Transverse colon (tissue), 4 donors: ENCODE data around the gene ITGAD. TPM values are rescaled to one million over a fixed set of nuclear protein-coding genes. Genes with fewer than 3 reads are reported as not detected.

Experiments
- DNase-seq: peaks from one replicate; pipeline ENCODE4 v3.0.0-alpha.2; 2019
- H3K27ac ChIP-seq, 4 donors: fragments of 200-600 bp; sonication (generic); 2 replicates each; pipeline ENCODE4 v1.5.1; 2016 to 2018; ENCODE audit warnings: inconsistent platforms in 4 of 4
- H3K27me3 ChIP-seq: fragments of 200-600 bp; sonication (generic); 2 replicates; pipeline ENCODE4 v1.5.1; 2017; ENCODE audit warnings: inconsistent platforms
- H3K36me3 ChIP-seq, 4 donors: fragments of 200-600 bp; sonication (generic); 2 replicates each; pipeline ENCODE4 v1.5.1; 2017 to 2019; ENCODE audit warnings: inconsistent platforms in 4 of 4
- H3K4me1 ChIP-seq, 4 donors: fragments of 200-600 bp; sonication (generic); 2 replicates each; pipeline ENCODE4 v1.5.1; 2017 to 2020; ENCODE audit warnings: inconsistent platforms in 4 of 4
- H3K4me3 ChIP-seq, 4 donors: fragments of 200-600 bp; sonication (generic); 1 replicate in 1 of 4; 2 replicates in 3 of 4; pipeline versions ENCODE4 v1.5.1 to v1.6.1; 2017 to 2019; ENCODE audit warnings: inconsistent platforms in 4 of 4
- H3K9me3 ChIP-seq, 2 donors: fragments of 200-600 bp; sonication (generic); 2 replicates each; pipeline ENCODE4 v1.5.1; 2017 to 2019; ENCODE audit warnings: inconsistent platforms in 2 of 2
- EP300 ChIP-seq: sonication (generic); formaldehyde crosslinking; IDR thresholded peaks from one replicate; pipeline ENCODE4 v1.6.1; 2017; ENCODE audit warnings: antibody characterized with exemption, low read depth
- POLR2A ChIP-seq: fragments of 450-650 bp; IDR thresholded peaks from one replicate; pipeline ENCODE4 v1.6.1; 2016; ENCODE audit warnings: antibody characterized with exemption, mild to moderate bottlenecking, moderate library complexity
- POLR2AphosphoS5 ChIP-seq, 3 donors: sonication (generic); formaldehyde crosslinking; IDR thresholded peaks; one replicate each; pipeline ENCODE4 v1.6.1; 2016; ENCODE audit warnings: antibody characterized with exemption in 3 of 3
- WGBS, 2 donors: methylation state at CpG; one replicate each; pipeline ENCODE4 v1.1.5; 2018; ENCODE audit warnings: low coverage in 1 of 2; 5-methylcytosine and 5-hydroxymethylcytosine counted together
- in situ Hi-C, 4 donors: fragments of 200-750 bp; cut with MboI; loops; one replicate each; pipeline versions ENCODE4 v1.15.0 to v1.15.1; 2017; ENCODE audit warnings: low sequenced_read_pairs in 3 of 4, low pct_ligation_motif_present in 1 of 4, low pct_unique_long_range_greater_than_20kb in 1 of 4
- intact Hi-C: fragments of 100-400 bp; cut with DNase I; formaldehyde crosslinking; loops from one replicate; pipeline ENCODE4 v1.15.1; 2023; ENCODE audit warnings: low total_unique reads
- total RNA-seq, 4 donors: library from RNA; depleted of rRNA; stranded (reverse); fragments of >200 nt; gene quantifications; one replicate each; pipeline ENCODE4 v1.1.0, GENCODE V29; 2016
- TF ChIP-seq, protein P1 (sequence below), 5 experiments: fragments of 200-600 bp in 3 of 5; fragments of 450-650 bp in 2 of 5; sonication (generic) in 3 of 5; IDR thresholded peaks; 1 replicate in 2 of 5; 2 replicates in 3 of 5; pipeline ENCODE4 v1.5.1; 2016 to 2017; ENCODE audit warnings: antibody characterized with exemption in 5 of 5, inconsistent platforms in 3 of 5, mild to moderate bottlenecking in 2 of 5, moderate library complexity in 1 of 5

ITGAD gene
- total RNA-seq, 4 donors from 2014 or later = 0.75 TPM; not detected in 3

DNA sequence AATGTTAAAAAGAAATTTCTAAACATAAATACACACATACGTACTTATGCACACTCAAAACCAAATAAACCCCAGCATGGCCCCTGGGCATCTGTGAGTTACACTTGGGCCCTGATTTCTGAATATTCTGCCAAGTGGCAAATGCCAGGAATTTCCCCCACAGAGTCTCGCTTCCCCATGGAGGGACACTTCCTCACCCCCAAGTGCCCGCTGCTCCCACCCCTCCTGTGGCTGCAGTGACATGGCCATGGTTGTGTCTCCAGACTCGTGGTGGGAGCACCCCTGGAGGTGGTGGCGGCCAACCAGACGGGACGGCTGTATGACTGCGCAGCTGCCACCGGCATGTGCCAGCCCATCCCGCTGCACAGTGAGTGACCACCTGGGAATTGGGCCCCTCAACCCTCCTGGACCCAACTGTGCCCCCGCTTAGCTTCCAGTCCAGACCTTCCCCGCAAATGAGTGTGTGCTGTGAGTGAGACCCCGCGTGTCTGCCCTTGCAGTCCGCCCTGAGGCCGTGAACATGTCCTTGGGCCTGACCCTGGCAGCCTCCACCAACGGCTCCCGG, 4.0 kb downstream of the ITGAD start:
- no peaks in the 10 kb centered on the region for H3K4me1 ChIP-seq
- 60 to 80% methylated on average over 1 to 11 of the region's 18 CpGs for WGBS, 2 donors
- no peak overlapping the region for H3K4me3 ChIP-seq
- TF ChIP-seq POLR2A (no peak), POLR2AphosphoS5 (IDR thresholded peaks at IDR 0.05) (no peak)
- no peaks in the 10 kb centered on the region for H3K9me3 ChIP-seq
- no peak for DNase-seq
- intact Hi-C loops (no loop called here), in situ Hi-C loops (loop anchor here in 1 of 4 donors (25.0 kb wide), 1 partner anchor 90 kb away; the partner anchor contains the start of gene SLC5A2)
- no peak overlapping the region for H3K27ac ChIP-seq
- H3K27me3 ChIP-seq = no peaks in the 10 kb centered on the region
- H3K36me3 ChIP-seq = no peaks in the 10 kb centered on the region

DNA sequence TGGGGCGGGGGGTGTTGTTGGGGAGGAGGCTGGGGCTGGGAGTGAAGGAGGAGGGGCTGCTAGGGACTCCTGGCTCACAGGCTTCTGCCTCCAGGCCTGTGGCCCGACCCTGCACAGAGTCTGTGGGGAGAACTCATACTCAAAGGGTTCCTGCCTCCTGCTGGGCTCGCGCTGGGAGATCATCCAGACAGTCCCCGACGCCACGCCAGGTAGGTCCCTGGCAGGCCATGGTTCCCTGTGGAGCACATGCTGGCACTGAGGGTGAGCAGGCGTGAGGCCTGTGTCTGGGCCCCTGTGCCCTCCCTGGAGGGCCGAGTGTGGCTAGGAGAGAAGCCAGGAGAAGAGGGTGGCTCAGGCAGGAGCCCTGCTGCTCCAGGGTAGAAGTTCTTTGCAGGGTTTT, 4.6 kb downstream of the ITGAD start:
- Histone ChIP-seq H3K27me3 (no peaks in the 10 kb centered on the region), H3K36me3 (no peaks in the 10 kb centered on the region), H3K4me3 (no peak overlapping the region), H3K4me1 (no peaks in the 10 kb centered on the region), H3K27ac (no peak overlapping the region), H3K9me3 (no peaks in the 10 kb centered on the region)
- TF ChIP-seq, protein P1, sequence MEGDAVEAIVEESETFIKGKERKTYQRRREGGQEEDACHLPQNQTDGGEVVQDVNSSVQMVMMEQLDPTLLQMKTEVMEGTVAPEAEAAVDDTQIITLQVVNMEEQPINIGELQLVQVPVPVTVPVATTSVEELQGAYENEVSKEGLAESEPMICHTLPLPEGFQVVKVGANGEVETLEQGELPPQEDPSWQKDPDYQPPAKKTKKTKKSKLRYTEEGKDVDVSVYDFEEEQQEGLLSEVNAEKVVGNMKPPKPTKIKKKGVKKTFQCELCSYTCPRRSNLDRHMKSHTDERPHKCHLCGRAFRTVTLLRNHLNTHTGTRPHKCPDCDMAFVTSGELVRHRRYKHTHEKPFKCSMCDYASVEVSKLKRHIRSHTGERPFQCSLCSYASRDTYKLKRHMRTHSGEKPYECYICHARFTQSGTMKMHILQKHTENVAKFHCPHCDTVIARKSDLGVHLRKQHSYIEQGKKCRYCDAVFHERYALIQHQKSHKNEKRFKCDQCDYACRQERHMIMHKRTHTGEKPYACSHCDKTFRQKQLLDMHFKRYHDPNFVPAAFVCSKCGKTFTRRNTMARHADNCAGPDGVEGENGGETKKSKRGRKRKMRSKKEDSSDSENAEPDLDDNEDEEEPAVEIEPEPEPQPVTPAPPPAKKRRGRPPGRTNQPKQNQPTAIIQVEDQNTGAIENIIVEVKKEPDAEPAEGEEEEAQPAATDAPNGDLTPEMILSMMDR (IDR thresholded peaks at IDR 0.05) = no peak
- no peak for TF ChIP-seq EP300
- no peak for TF ChIP-seq POLR2AphosphoS5 (IDR thresholded peaks at IDR 0.05)
- TF ChIP-seq POLR2A = no peak
- in situ Hi-C loops (loop anchor here in 1 of 4 donors (25.0 kb wide), 1 partner anchor 90 kb away; the partner anchor contains the start of gene SLC5A2), intact Hi-C loops (no loop called here)
- 68% methylated on average over 4 of the region's 9 CpGs; no CpG with 5 or more reads in 1 of the 2 donors for WGBS, 2 donors
- no peak for DNase-seq

DNA sequence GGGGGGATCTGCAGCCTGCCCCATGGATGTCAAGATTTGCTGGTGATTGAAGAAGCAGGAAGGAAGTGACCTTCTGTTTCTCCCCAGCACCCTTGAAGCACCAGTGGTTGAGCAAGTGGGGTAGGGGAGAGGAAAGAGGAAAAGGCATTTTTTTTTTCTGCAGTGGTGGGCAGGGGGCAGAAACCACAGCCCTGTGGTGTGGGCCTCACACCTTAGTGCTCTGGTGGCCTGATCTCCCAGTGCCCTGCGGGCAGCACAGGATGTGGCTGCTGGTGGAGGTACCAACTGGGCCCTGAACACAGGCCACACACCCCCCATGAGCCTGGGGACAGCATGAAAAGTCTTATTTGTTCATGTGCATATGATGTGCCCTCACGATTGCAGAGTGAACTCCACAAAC, 7.1 kb downstream of the ITGAD start:
- no peak for TF ChIP-seq POLR2AphosphoS5 (IDR thresholded peaks at IDR 0.05)
- TF ChIP-seq POLR2A = no peak
- TF ChIP-seq, protein P1 (IDR thresholded peaks at IDR 0.05) = no peak
- TF ChIP-seq EP300 = no peak
- no peak for DNase-seq
- in situ Hi-C loops (no loop called here), intact Hi-C loops (no loop called here)
- Histone ChIP-seq H3K4me1 (no peaks in the 10 kb centered on the region), H3K27me3 (no peaks in the 10 kb centered on the region), H3K9me3 (no peaks in the 10 kb centered on the region), H3K4me3 (no peak overlapping the region), H3K27ac (no peak overlapping the region), H3K36me3 (no peaks in the 10 kb centered on the region)
- 33% methylated on average over 2 of the region's 2 CpGs; no CpG with 5 or more reads in 1 of the 2 donors for WGBS, 2 donors

DNA sequence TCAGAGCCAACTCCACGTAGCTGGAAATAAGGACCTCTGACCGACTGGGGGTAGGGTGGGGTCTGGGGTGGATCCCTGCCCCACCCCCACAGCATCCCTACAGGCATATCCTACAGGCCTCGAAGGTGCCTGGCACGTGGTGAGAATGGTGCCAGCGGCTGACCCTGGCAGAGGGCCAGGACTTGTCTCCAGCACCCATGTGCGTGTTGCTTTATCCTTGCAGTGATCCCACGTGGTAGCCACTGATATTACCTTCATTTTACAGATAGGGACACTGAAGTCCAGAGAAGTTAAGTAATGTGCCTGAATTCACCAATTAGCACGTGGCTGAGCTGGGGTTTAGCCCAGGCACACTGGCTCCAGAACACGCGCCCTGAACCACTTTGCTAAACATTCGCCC, 8.3 kb downstream of the ITGAD start:
- H3K27ac ChIP-seq = no peak overlapping the region
- DNase-seq = no peak
- WGBS, 2 donors = 60 to 82% methylated on average over 1 to 8 of the region's 11 CpGs
- in situ Hi-C loops (no loop called here), intact Hi-C loops (no loop called here)
- no peaks in the 10 kb centered on the region for H3K4me1 ChIP-seq
- no peak for TF ChIP-seq POLR2AphosphoS5 (IDR thresholded peaks at IDR 0.05)
- TF ChIP-seq, protein P1 (IDR thresholded peaks at IDR 0.05) = no peak
- TF ChIP-seq EP300 = no peak
- TF ChIP-seq POLR2A = no peak
- H3K4me3 ChIP-seq = no peak overlapping the region
- no peaks in the 10 kb centered on the region for H3K27me3 ChIP-seq
- no peaks in the 10 kb centered on the region for H3K9me3 ChIP-seq
- H3K36me3 ChIP-seq = no peaks in the 10 kb centered on the region

DNA sequence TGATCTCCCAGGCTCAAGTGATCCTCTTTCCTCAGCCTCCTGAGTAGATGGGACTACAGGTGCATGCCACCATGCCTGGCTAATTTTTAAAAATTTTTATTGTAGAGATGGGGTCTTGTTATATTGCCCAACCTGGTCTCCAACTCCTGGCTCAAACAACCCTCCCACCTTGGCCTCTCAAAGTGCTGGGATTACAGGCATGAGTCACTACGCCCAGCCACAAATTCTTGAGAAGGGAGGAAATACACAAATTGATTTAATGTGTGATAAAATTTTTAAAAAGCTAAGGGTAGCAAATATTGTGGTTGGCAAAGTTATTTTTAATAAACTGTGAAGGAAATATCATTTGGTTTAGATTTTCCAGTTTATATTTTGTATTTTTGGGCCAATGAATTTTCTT, 9.6 kb downstream of the ITGAD start:
- intact Hi-C loops = no loop called here
- no peak for DNase-seq
- no peaks in the 10 kb centered on the region for H3K9me3 ChIP-seq
- no peak overlapping the region for H3K4me3 ChIP-seq
- H3K4me1 ChIP-seq = no peaks in the 10 kb centered on the region
- in situ Hi-C loops = no loop called here
- TF ChIP-seq POLR2AphosphoS5 (IDR thresholded peaks at IDR 0.05) (no peak), POLR2A (no peak), EP300 (no peak)
- TF ChIP-seq, protein P1 (IDR thresholded peaks at IDR 0.05) = no peak
- H3K27ac ChIP-seq = no peak overlapping the region
- H3K36me3 ChIP-seq = no peaks in the 10 kb centered on the region
- 57 to 68% methylated on average over 1 of the region's 1 CpG for WGBS, 2 donors
- no peaks in the 10 kb centered on the region for H3K27me3 ChIP-seq
